Right lobe of liver (tissue), 6 donors: ENCODE results near the gene IQCF6. TPM values are rescaled to one million over a fixed set of nuclear protein-coding genes. Genes with fewer than 3 reads are reported as not detected.
"Not testable (repeated sequence)": the region's sequence is repeated elsewhere in the genome, so short reads cannot be mapped to it uniquely, and the experiment has no call there.

Experiments
- ATAC-seq, 4 donors: fragments of 200-7000 bp; cut with Tn5 transposase; one replicate each; pipeline ENCODE4 v1.9.1; 2020; ENCODE audit warnings: mild to moderate bottlenecking in 4 of 4, moderate library complexity in 4 of 4
- DNase-seq, 3 donors: peaks; one replicate each; pipeline ENCODE4 v3.0.0-alpha.2; 2020
- H3K27ac ChIP-seq, 3 donors: fragments of 200-600 bp; one replicate each; pipeline ENCODE4 v1.8.0; 2022
- H3K27me3 ChIP-seq, 2 donors: fragments of 200-600 bp; one replicate each; pipeline ENCODE4 v1.8.0; 2022
- H3K36me3 ChIP-seq, 4 donors: fragments of 200-600 bp; sonication (generic) in 1 of 4; one replicate each; pipeline versions ENCODE4 v1.5.1 to v1.8.0; 2017 to 2022; ENCODE audit warnings: control low read depth in 1 of 4
- H3K4me1 ChIP-seq, 4 donors: fragments of 200-600 bp; sonication (generic) in 1 of 4; one replicate each; pipeline versions ENCODE4 v1.5.1 to v1.8.0; 2017 to 2022; ENCODE audit warnings: control low read depth in 1 of 4
- H3K4me3 ChIP-seq, 3 donors: fragments of 200-600 bp; one replicate each; pipeline ENCODE4 v1.8.0; 2022
- H3K9me3 ChIP-seq, 4 donors: fragments of 200-600 bp; sonication (generic) in 1 of 4; one replicate each; pipeline versions ENCODE4 v1.5.1 to v1.8.0; 2017 to 2022; ENCODE audit warnings: control low read depth in 1 of 4
- POLR2A ChIP-seq: fragments of 450-650 bp; IDR thresholded peaks from one replicate; pipeline ENCODE4 v1.6.1; 2017; ENCODE audit warnings: antibody characterized with exemption, mild to moderate bottlenecking
- WGBS: methylation state at CpG from one replicate; pipeline ENCODE4 v1.1.6; 2018; ENCODE audit warnings: low coverage, low lambda C conversion rate; ENCODE audit not compliant: insufficient coverage; ENCODE audit errors: missing lambda C conversion rate; 5-methylcytosine and 5-hydroxymethylcytosine counted together
- intact Hi-C, 2 donors: fragments of 100-400 bp; cut with DNase I; formaldehyde crosslinking; loops; one replicate each; pipeline versions ENCODE4 v1.11.2 to v1.14.1; 2022
- total RNA-seq, 6 experiments: library from RNA; depleted of rRNA in 2 of 6; stranded (reverse); fragments of >200 nt in 2 of 6; fragmentation: NEBNext Ultra II Directional in 3 of 6; extraction: Animal tissue kit (Norgen Biotek cat#: 25700) in 3 of 6; gene quantifications; one replicate each; pipeline versions ENCODE4 v1.1.0 to v1.2.4, GENCODE V29; 2016 to 2023
- TF ChIP-seq, protein P1 (sequence below), 4 donors: fragments of 200-600 bp in 3 of 4; fragments of 450-650 bp in 1 of 4; IDR thresholded peaks; one replicate each; pipeline versions ENCODE4 v1.5.1 to v1.8.0; 2016 to 2022; ENCODE audit warnings: antibody characterized with exemption in 4 of 4, mild to moderate bottlenecking in 2 of 4
- donor health status: DM: no; HTN: yes; CAD: no.
- donor health status: DM: no; HTN: no; CAD: no.
- donor health status: DM: no; HTN: no; CAD: no.
- donor health status: DM: no; HTN: yes; CAD: no.
- donor health status: DM: no; HTN: yes; CAD: no.

Gene IQCF6
- total RNA-seq, 6 experiments from 2014 or later = not detected

DNA sequence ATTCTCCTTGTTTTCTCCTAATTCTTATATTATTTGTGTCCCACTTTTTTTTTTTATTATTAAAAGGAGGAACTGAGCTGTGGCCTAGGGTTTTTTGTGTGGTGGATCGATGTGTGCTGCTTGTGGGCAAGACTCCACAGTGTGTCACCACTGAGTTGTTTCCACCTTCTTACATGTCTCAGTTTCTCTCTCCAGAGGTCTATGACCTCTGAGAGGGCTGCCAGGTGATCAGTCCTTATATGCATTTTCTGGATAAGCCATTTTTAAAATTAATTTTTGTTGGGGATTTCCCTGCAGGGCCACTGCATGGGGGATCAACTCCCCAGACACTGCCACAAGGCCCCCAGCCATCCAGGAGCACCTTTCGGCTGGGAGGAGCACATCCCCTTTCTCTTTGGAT, 27.8 kb downstream of the IQCF6 start:
- 82% methylated on average over 2 of the region's 2 CpGs for WGBS
- TF ChIP-seq POLR2A = no peak
- TF ChIP-seq, protein P1, sequence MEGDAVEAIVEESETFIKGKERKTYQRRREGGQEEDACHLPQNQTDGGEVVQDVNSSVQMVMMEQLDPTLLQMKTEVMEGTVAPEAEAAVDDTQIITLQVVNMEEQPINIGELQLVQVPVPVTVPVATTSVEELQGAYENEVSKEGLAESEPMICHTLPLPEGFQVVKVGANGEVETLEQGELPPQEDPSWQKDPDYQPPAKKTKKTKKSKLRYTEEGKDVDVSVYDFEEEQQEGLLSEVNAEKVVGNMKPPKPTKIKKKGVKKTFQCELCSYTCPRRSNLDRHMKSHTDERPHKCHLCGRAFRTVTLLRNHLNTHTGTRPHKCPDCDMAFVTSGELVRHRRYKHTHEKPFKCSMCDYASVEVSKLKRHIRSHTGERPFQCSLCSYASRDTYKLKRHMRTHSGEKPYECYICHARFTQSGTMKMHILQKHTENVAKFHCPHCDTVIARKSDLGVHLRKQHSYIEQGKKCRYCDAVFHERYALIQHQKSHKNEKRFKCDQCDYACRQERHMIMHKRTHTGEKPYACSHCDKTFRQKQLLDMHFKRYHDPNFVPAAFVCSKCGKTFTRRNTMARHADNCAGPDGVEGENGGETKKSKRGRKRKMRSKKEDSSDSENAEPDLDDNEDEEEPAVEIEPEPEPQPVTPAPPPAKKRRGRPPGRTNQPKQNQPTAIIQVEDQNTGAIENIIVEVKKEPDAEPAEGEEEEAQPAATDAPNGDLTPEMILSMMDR (IDR thresholded peaks at IDR 0.05) = no peak
- DNase-seq (no peak), ATAC-seq (no peak)
- Histone ChIP-seq H3K27me3 (no peaks in the 10 kb centered on the region), H3K36me3 (no peaks in the 10 kb centered on the region), H3K4me3 (no peak overlapping the region), H3K9me3 (no peaks in the 10 kb centered on the region), H3K4me1 (no peaks in the 10 kb centered on the region), H3K27ac (no peak overlapping the region)
- intact Hi-C loops = no loop called here

DNA sequence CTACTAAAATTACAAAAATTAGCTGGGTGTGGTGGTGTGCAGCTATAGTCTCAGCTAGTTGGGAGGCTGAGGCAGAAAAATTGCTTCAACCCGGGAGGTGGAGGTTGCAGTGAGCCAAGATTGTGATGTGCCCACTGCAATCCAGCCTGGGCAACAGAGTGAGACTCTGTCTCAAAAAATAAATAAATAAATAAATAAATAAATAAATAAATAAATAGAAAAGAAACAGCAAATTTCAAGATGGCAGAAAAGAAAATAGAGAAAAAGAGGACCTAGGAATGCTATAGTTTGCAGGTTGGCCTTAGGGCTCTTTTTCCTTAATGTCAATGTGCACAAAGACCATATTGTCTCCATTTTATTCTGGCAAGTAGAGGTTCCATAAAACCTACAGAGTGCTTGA, 28.2 kb downstream of the IQCF6 start:
- ATAC-seq = no peak
- no peak overlapping the region for H3K27ac ChIP-seq
- H3K4me3 ChIP-seq = no peak overlapping the region
- DNase-seq = no peak
- no peaks in the 10 kb centered on the region for H3K27me3 ChIP-seq
- TF ChIP-seq, protein P1 (IDR thresholded peaks at IDR 0.05) = no peak
- TF ChIP-seq POLR2A = no peak
- intact Hi-C loops = no loop called here
- H3K9me3 ChIP-seq = no peaks in the 10 kb centered on the region
- no peaks in the 10 kb centered on the region for H3K4me1 ChIP-seq
- H3K36me3 ChIP-seq = no peaks in the 10 kb centered on the region
- WGBS = 86% methylated on average over 1 of the region's 1 CpG

DNA sequence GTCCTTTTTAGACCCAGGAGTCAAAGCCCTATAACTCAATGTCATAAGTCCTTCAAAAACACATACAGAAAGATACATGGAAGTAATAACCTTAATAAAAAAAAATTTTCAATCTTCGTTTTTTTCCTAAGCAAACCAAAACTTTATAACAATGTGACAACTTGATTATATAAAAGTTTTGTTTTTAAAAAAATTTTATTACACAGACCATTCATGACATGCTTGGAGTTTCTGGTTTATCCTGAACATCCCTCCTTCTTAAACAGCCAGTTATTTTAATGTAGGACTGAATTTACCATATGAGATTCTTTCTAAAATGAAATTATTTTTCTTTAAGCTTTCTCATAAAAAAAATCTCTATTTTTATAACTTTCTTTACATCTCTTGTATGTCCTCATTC, 30.7 kb downstream of the IQCF6 start:
- ATAC-seq (no peak), DNase-seq (no peak)
- H3K27ac ChIP-seq = no peak overlapping the region
- TF ChIP-seq, protein P1 (IDR thresholded peaks at IDR 0.05) = no peak
- TF ChIP-seq POLR2A = no peak
- no peak overlapping the region for H3K4me3 ChIP-seq
- H3K27me3 ChIP-seq = no peaks in the 10 kb centered on the region
- H3K36me3 ChIP-seq = no peaks in the 10 kb centered on the region
- 37% methylated on average over 1 of the region's 1 CpG for WGBS
- no peaks in the 10 kb centered on the region for H3K4me1 ChIP-seq
- no peaks in the 10 kb centered on the region for H3K9me3 ChIP-seq
- intact Hi-C loops = no loop called here

DNA sequence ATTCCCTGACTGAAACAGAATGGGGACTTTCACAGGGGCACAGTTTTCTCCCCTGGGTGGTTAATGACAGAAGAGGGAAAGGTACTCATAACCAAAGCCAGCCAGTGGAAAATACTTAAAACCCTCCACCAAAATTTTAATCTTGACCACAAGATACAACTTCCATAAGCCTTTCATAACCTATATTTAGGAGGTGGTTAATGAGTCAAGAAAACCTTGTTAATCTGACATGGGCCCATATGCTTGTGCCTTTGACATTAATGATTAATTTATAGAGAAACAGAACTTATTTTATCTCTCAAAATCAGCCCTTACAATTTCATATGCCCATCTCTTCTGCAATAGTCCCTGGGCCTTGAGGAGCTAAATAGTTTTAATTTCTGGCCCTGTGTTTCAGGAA, 31.2 kb downstream of the IQCF6 start:
- Histone ChIP-seq H3K27ac (no peak overlapping the region), H3K4me3 (no peak overlapping the region), H3K27me3 (no peaks in the 10 kb centered on the region), H3K4me1 (no peaks in the 10 kb centered on the region), H3K9me3 (no peaks in the 10 kb centered on the region), H3K36me3 (no peaks in the 10 kb centered on the region)
- ATAC-seq = no peak
- no peak for DNase-seq
- no peak for TF ChIP-seq POLR2A
- TF ChIP-seq, protein P1 (IDR thresholded peaks at IDR 0.05) = no peak
- intact Hi-C loops = no loop called here

DNA sequence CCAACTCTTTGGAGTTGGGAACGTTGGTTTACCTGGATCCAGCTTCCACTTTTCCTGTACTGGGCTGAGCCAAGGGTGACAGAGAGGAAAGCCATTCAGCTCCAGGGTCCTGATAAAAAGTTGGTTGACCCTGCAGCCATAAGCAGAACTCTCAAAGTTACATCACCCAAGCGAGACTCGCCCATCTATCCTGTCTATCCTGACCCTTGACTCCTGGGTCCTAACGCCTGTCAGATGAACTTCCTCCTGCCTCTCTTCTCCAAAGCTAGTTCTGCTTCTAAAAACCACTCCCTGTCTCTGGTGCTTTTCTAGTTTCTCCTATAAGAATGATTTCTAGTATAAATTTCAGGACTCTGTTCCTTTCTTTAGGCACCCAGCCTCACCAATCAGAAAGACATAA, 36.1 kb downstream of the IQCF6 start:
- ATAC-seq, H3K27ac ChIP-seq, H3K4me1 ChIP-seq, H3K27me3 ChIP-seq, DNase-seq, H3K4me3 ChIP-seq, intact Hi-C loops, H3K36me3 ChIP-seq, H3K9me3 ChIP-seq: not testable (repeated sequence)
- 28% methylated on average over 4 of the region's 4 CpGs for WGBS

DNA sequence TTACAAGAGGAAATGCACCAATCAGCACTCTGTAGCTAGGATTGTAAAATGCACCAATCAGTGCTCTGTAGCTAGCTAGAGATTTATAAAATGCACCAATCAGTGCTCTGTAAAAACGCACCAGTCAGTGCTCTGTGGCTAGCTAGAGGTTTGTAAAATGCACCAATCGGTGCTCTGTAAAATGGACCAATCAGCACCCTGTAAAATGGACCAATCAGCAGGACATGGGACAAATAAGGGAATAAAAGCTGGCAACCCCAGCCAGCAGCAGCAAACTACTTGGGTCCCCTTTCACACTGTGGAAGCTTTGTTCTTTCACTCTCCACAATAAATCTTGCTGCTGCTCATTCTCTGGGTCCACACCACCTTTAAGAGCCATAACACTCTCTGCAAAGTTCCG, 36.7 kb downstream of the IQCF6 start:
- H3K4me3 ChIP-seq, DNase-seq, intact Hi-C loops, ATAC-seq, H3K27me3 ChIP-seq, H3K27ac ChIP-seq, H3K9me3 ChIP-seq, H3K36me3 ChIP-seq, H3K4me1 ChIP-seq: not testable (repeated sequence)
- 62% methylated on average over 2 of the region's 3 CpGs for WGBS
